AG09309 (cell line): Measurements from ENCODE around the gene SFSWAP.

Experiments
- DNase-seq: peaks from one replicate; pipeline ENCODE4 v3.0.0-alpha.2; 2010; ENCODE audit warnings: low read depth
- H3K4me3 ChIP-seq: 2 replicates; pipeline ENCODE4 v1.5.1; 2011; ENCODE audit warnings: mild to moderate bottlenecking, low read depth, low read length, moderate library complexity; ENCODE audit not compliant: control insufficient read depth
- CTCF ChIP-seq: IDR thresholded peaks from 2 replicates; pipeline ENCODE4 v1.5.1; 2011; ENCODE audit warnings: mild to moderate bottlenecking, low read depth, low read length, inconsistent platforms; ENCODE audit not compliant: insufficient read depth, control insufficient read depth; ENCODE audit errors: missing control alignments

SFSWAP gene

GRCh38 chr12:131734336-131735152 lies 23.7 kb downstream of the SFSWAP start:
- TF ChIP-seq CTCF = no peak
- no peak overlapping the region for H3K4me3 ChIP-seq
- no peak for DNase-seq

GRCh38 chr12:131735153-131735456 lies 24.2 kb downstream of the SFSWAP start:
- H3K4me3 ChIP-seq = no peak overlapping the region
- DNase-seq = no peak
- no peak for TF ChIP-seq CTCF

GRCh38 chr12:131735476-131736445 lies 24.9 kb downstream of the SFSWAP start:
- TF ChIP-seq CTCF = no peak
- no peak overlapping the region for H3K4me3 ChIP-seq
- no peak for DNase-seq

GRCh38 chr12:131736446-131737149 lies 25.7 kb downstream of the SFSWAP start:
- no peak for DNase-seq
- H3K4me3 ChIP-seq = no peak overlapping the region

GRCh38 chr12:131737150-131737827 lies 26.4 kb downstream of the SFSWAP start:
- DNase-seq = no peak
- no peak overlapping the region for H3K4me3 ChIP-seq
- no peak for TF ChIP-seq CTCF

More at GRCh38 chr12:131736446-131737149, 25.7 kb downstream of the SFSWAP start:
- no peak for TF ChIP-seq CTCF

- no peak for TF ChIP-seq CTCF
- no peak for DNase-seq
- no peak overlapping the region for H3K4me3 ChIP-seq
Observed at GRCh38 chr12:131738196-131738595, 27.3 kb downstream of the SFSWAP start.
